Type B pancreatic cell (in vitro differentiated cells): ENCODE measurements around the gene ZNF839. TPM values are rescaled to one million over a fixed set of nuclear protein-coding genes. Genes with fewer than 3 reads are reported as not detected.

ENCODE experiments used
- DNase-seq: peaks from one replicate; pipeline ENCODE4 v3.0.0; 2021; ENCODE audit warnings: mixed read lengths; ENCODE audit not compliant: unreplicated experiment; ENCODE audit errors: extremely low spot score
- H3K27ac Mint-ChIP-seq: 2 replicates; pipeline ENCODE4 v1.8.0; 2021; ENCODE audit warnings: mild to moderate bottlenecking, mixed read lengths
- H3K27me3 Mint-ChIP-seq: 2 replicates; pipeline ENCODE4 v1.8.0; 2021; ENCODE audit warnings: mixed read lengths
- H3K36me3 Mint-ChIP-seq: 2 replicates; pipeline ENCODE4 v1.8.0; 2021; ENCODE audit warnings: mixed read lengths
- H3K4me1 Mint-ChIP-seq: one replicate; pipeline ENCODE4 v1.8.0; 2021; ENCODE audit warnings: mixed read lengths; ENCODE audit not compliant: unreplicated experiment
- H3K4me3 Mint-ChIP-seq: 2 replicates; pipeline ENCODE4 v1.8.0; 2021; ENCODE audit warnings: mild to moderate bottlenecking, mixed read lengths
- H3K9me3 Mint-ChIP-seq: 2 replicates; pipeline ENCODE4 v1.8.0; 2021; ENCODE audit warnings: mixed read lengths
- total RNA-seq: library from RNA; stranded (reverse); gene quantifications from 2 replicates; pipeline ENCODE4 v1.2.1, GENCODE V29; 2021; ENCODE audit warnings: low replicate concordance
- TF ChIP-seq, protein P1 (sequence below): fragments of 200-600 bp; sonication (generic); conservative IDR thresholded peaks from 2 replicates; pipeline ENCODE4 v1.5.0; 2021; ENCODE audit warnings: antibody characterized with exemption, mild to moderate bottlenecking

ZNF839 gene
- total RNA-seq, 1 donor from 2014 or later: 16.4 TPM

DNA sequence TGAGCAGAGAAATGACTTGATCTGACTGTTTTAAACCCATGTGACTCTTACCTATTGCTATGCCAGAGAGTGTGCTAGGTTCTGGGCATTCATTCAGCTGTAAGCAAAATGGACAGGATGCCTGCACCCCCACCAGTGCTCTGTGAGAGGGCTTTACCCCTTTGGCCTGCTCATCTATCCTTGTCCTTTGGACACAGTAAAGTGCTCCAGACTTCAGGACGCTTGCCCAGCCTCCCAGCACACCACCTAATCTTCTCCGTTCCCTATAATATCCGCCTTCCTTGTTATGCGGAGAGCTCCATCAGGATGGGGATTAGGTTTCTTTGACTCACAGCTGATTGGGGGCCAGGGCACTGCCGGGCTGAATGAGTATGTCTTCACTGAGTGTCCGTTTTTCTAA, 4.4 kb upstream of the ZNF839 start:
- H3K4me3 Mint-ChIP-seq: peak overlapping the region; percentile 89
- peaks cover 31% of the 10 kb centered on the region for H3K4me1 Mint-ChIP-seq
- H3K36me3 Mint-ChIP-seq: no peaks in the 10 kb centered on the region
- no peak for DNase-seq
- no peaks in the 10 kb centered on the region for H3K9me3 Mint-ChIP-seq
- no peak overlapping the region for H3K27ac Mint-ChIP-seq
- TF ChIP-seq, protein P1, sequence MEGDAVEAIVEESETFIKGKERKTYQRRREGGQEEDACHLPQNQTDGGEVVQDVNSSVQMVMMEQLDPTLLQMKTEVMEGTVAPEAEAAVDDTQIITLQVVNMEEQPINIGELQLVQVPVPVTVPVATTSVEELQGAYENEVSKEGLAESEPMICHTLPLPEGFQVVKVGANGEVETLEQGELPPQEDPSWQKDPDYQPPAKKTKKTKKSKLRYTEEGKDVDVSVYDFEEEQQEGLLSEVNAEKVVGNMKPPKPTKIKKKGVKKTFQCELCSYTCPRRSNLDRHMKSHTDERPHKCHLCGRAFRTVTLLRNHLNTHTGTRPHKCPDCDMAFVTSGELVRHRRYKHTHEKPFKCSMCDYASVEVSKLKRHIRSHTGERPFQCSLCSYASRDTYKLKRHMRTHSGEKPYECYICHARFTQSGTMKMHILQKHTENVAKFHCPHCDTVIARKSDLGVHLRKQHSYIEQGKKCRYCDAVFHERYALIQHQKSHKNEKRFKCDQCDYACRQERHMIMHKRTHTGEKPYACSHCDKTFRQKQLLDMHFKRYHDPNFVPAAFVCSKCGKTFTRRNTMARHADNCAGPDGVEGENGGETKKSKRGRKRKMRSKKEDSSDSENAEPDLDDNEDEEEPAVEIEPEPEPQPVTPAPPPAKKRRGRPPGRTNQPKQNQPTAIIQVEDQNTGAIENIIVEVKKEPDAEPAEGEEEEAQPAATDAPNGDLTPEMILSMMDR: no peak
- peaks cover 14% of the 10 kb centered on the region for H3K27me3 Mint-ChIP-seq

DNA sequence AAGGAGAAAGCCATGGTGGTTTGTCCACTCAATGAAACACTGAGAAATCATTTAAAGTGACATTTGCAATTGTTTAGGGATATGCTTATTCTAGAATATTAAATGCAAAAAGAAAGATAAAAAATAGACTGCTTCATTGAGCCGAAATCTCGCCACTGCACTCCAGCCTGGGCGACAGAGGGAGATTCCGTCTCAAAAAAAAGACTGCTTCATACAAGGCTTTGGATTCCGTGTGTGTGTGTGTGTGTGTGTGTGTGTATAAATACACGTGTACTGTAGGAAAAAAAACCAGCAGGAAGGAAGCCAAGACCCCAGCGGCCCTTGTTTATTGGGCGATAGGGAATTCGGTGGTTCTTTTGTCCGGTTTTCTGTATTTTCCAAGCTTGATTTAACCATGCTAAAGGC, 3.2 kb upstream of the ZNF839 start:
- peaks cover 32% of the 10 kb centered on the region for H3K4me1 Mint-ChIP-seq
- DNase-seq: no peak

DNA sequence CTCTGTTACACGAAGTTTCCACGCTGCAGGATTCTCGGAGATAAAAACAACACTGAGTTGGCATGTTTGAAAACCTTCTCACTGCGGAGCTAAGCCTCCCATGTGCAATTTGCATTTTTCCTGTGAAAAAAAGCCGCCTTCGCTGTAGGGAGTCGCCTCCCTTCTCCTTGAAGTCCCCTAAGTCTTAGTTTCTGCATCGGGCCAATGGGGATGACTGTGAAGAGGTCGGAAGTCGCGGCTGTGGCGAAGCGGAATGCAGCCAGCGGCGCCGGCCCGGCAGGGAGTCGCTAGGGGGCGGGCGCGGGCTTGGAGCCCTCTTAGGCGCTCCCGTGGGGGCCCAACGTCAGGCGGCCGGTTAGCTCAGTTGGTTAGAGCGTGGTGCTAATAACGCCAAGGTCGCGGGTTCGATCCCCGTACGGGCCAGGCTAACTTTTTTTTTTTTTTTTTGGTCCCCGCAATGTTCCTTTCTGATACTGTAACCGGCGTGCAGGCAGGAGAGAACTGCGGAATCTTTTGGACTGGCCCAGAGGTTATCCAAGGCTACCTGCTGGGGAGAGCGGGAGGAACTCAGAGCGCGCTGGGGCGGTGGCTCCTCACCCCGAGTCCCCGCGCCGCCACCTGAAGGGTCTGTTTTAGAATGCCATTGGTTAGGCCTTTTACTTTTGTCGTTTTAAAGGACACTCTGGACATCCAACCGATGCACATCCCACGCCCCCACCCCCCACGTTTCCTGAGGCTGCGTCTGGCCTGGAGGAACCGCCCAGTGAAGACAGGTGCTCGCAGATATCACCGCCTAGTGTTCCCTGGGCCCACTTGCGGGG, 2.6 kb upstream of the ZNF839 start:
- Mint-ChIP-seq H3K4me3 (peak overlapping the region; percentile 98), H3K27ac (peak overlapping the region; percentile 98), H3K4me1 (peaks cover 38% of the 10 kb centered on the region), H3K36me3 (peaks cover 3% of the 10 kb centered on the region), H3K9me3 (no peaks in the 10 kb centered on the region), H3K27me3 (peaks cover 14% of the 10 kb centered on the region)
- TF ChIP-seq, protein P1: peak; percentile 72
- DNase-seq: peak; percentile 99

More for the DNA sequence above, 3.2 kb upstream of the ZNF839 start:
- H3K36me3 Mint-ChIP-seq: peaks cover under 1% of the 10 kb centered on the region
- H3K4me3 Mint-ChIP-seq: peak overlapping the region; percentile 98
- H3K27me3 Mint-ChIP-seq: peaks cover 14% of the 10 kb centered on the region
- peak overlapping the region; percentile 98 for H3K27ac Mint-ChIP-seq
- no peaks in the 10 kb centered on the region for H3K9me3 Mint-ChIP-seq
- TF ChIP-seq, protein P1: no peak

DNA sequence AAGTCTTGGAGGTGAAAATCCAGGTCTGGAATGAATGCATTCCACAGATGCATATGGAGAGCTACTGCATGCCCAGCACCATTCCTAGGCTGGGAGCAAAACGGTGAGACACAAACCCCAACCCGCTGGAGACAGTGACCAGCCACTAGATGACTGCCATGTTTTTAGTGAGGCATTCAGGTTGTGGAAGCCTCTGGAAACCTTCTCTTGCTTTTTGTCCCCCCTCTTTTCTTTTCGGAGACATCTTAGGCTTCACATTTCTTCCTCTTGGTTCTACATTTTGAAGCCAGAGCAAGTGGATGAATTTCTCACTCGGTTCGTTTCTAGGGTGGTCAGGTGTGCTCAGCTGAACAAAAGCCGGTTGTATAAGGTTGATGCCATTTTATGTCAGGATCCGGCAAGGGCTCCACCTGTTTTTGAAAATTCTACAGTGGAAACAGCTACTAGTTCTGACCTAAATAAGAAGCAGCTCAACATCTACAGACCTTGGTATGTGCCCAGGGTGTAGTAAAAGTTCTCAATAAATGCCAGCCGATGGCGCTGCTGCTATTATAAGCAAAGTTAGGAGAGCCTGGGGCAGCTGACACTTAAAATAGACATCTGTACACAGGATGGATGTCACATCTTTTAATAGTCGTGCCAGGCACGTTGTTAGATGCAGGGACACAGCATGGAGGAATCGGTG, 1.8 kb upstream of the ZNF839 start:
- H3K4me1 Mint-ChIP-seq: peaks cover 40% of the 10 kb centered on the region

DNA sequence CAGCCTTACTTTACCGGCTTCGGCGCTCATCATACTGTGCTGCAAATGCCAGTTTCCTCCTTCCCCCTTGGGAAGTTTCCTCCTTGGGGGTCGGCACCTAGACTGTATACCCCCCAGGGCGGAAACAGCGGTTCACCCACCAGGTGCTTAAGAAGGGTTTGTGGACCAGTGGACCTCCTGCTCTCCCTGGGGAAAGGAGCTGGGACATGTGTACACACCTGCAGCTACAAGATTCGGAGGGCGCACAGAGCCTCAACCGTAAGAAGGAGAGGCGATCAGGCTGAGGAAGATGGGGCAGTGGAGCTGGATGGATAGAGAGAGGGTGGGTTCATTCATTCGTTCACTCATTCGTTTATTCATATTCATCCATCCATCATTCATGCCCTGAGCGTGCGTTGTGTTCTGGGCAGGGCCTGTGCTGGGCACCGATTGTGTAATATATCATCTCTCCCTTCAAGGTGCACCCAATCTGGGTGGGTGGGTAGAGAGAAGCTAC, 717 bp upstream of the ZNF839 start:
- Mint-ChIP-seq H3K4me3 (peak overlapping the region; percentile 98), H3K27ac (peak overlapping the region; percentile 99), H3K4me1 (peaks cover 43% of the 10 kb centered on the region), H3K36me3 (peaks cover 3% of the 10 kb centered on the region), H3K9me3 (no peaks in the 10 kb centered on the region), H3K27me3 (peaks cover 14% of the 10 kb centered on the region)
- TF ChIP-seq, protein P1: no peak
- DNase-seq: no peak

More for the DNA sequence above, 1.8 kb upstream of the ZNF839 start:
- Mint-ChIP-seq H3K27ac (peak overlapping the region; percentile 98), H3K9me3 (no peaks in the 10 kb centered on the region), H3K4me3 (peak overlapping the region; percentile 98), H3K27me3 (peaks cover 14% of the 10 kb centered on the region), H3K36me3 (peaks cover 3% of the 10 kb centered on the region)
- TF ChIP-seq, protein P1: no peak
- DNase-seq: no peak
